ENCODE measurements around the gene RBFOX1. TPM values are rescaled to one million over a fixed set of nuclear protein-coding genes. Genes with fewer than 3 reads are reported as not detected.

RBFOX1 gene
- total RNA-seq, 1 experiment from 2014 or later = not detected

GRCh38 chr16:7561908-7562405 is 229.3 kb downstream of the RBFOX1 start:
- no peaks in the 10 kb centered on the region for H3K27me3 ChIP-seq (ENCODE audit: low read length)
- H3K9me3 ChIP-seq (ENCODE audit: low read length) = no peaks in the 10 kb centered on the region
- CTCF ChIA-PET = no interaction called here
- H3K4me2 ChIP-seq (ENCODE audit: low read length) = no peak overlapping the region
- POLR2A ChIA-PET (ENCODE audit: unreplicated experiment) = no interaction called here
- H3K9ac ChIP-seq (ENCODE audit: low read length) = no peak overlapping the region
- H3F3A ChIP-seq (ENCODE audit: low read length, unreplicated experiment) = no peaks in the 10 kb centered on the region
- TF ChIP-seq EZH2phosphoT487 (IDR thresholded peaks at IDR 0.05; ENCODE audit: borderline replicate concordance, low read length) = no peak
- no peak for TF ChIP-seq EZH2 (IDR thresholded peaks at IDR 0.05; ENCODE audit: low read length, unreplicated experiment)
- no peak for TF ChIP-seq CTCF (conservative IDR thresholded peaks at IDR 0.05; ENCODE audit: low read depth, low read length)
- no peak overlapping the region for H3K27ac ChIP-seq (ENCODE audit: low read length)
- no peaks in the 10 kb centered on the region for H3K4me1 ChIP-seq (ENCODE audit: insufficient read depth, low read length)
- ATAC-seq = no peak
- no peak overlapping the region for H3K4me3 ChIP-seq (ENCODE audit: low read length)
- intact Hi-C loops (cut with micrococcal nuclease) = no loop called here
- no peaks in the 10 kb centered on the region for H3K36me3 ChIP-seq (ENCODE audit: low read depth, low read length)
- H4K20me1 ChIP-seq (ENCODE audit: low read length) = no peaks in the 10 kb centered on the region
- BruUV-seq (replicated peaks) = no TSS peak
- H3K79me2 ChIP-seq (ENCODE audit: low read length) = no peaks in the 10 kb centered on the region
- no peaks in the 10 kb centered on the region for H3K9me2 ChIP-seq (replicated peaks; ENCODE audit: low read length)
- no peak for DNase-seq
- no peak overlapping the region for H2AFZ ChIP-seq (ENCODE audit: low read length)

GRCh38 chr16:7566360-7566759 is 233.7 kb downstream of the RBFOX1 start:
- no peak for TF ChIP-seq CTCF (conservative IDR thresholded peaks at IDR 0.05; ENCODE audit: low read depth, low read length)
- no peak for TF ChIP-seq EZH2phosphoT487 (IDR thresholded peaks at IDR 0.05; ENCODE audit: borderline replicate concordance, low read length)
- TF ChIP-seq EZH2 (IDR thresholded peaks at IDR 0.05; ENCODE audit: low read length, unreplicated experiment) = no peak

GRCh38 chr16:7571366-7571765 is 238.7 kb downstream of the RBFOX1 start:
- TF ChIP-seq CTCF (conservative IDR thresholded peaks at IDR 0.05; ENCODE audit: low read depth, low read length) (no peak), EZH2phosphoT487 (IDR thresholded peaks at IDR 0.05; ENCODE audit: borderline replicate concordance, low read length) (no peak), EZH2 (IDR thresholded peaks at IDR 0.05; ENCODE audit: low read length, unreplicated experiment) (no peak)
- Histone ChIP-seq H2AFZ (ENCODE audit: low read length) (no peak overlapping the region), H3K27ac (ENCODE audit: low read length) (no peak overlapping the region), H3K9ac (ENCODE audit: low read length) (no peak overlapping the region), H3K27me3 (ENCODE audit: low read length) (no peaks in the 10 kb centered on the region), H3K9me2 (replicated peaks; ENCODE audit: low read length) (no peaks in the 10 kb centered on the region), H3K79me2 (ENCODE audit: low read length) (no peaks in the 10 kb centered on the region), H3K9me3 (ENCODE audit: low read length) (no peaks in the 10 kb centered on the region), H3K36me3 (ENCODE audit: low read depth, low read length) (no peaks in the 10 kb centered on the region), H3F3A (ENCODE audit: low read length, unreplicated experiment) (no peaks in the 10 kb centered on the region), H3K4me3 (ENCODE audit: low read length) (no peak overlapping the region), H4K20me1 (ENCODE audit: low read length) (no peaks in the 10 kb centered on the region), H3K4me1 (ENCODE audit: insufficient read depth, low read length) (no peaks in the 10 kb centered on the region), H3K4me2 (ENCODE audit: low read length) (no peak overlapping the region)
- no peak for DNase-seq
- CTCF ChIA-PET = no interaction called here
- POLR2A ChIA-PET (ENCODE audit: unreplicated experiment) = no interaction called here
- no TSS peak for BruUV-seq (replicated peaks)
- no peak for ATAC-seq
- intact Hi-C loops (cut with micrococcal nuclease) = no loop called here

More at GRCh38 chr16:7566360-7566759, 233.7 kb downstream of the RBFOX1 start:
- Histone ChIP-seq H2AFZ (ENCODE audit: low read length) (no peak overlapping the region), H3K9ac (ENCODE audit: low read length) (no peak overlapping the region), H3K9me3 (ENCODE audit: low read length) (no peaks in the 10 kb centered on the region), H3K9me2 (replicated peaks; ENCODE audit: low read length) (no peaks in the 10 kb centered on the region), H3F3A (ENCODE audit: low read length, unreplicated experiment) (no peaks in the 10 kb centered on the region), H4K20me1 (ENCODE audit: low read length) (no peaks in the 10 kb centered on the region), H3K36me3 (ENCODE audit: low read depth, low read length) (no peaks in the 10 kb centered on the region), H3K4me3 (ENCODE audit: low read length) (no peak overlapping the region), H3K79me2 (ENCODE audit: low read length) (no peaks in the 10 kb centered on the region), H3K27ac (ENCODE audit: low read length) (no peak overlapping the region), H3K4me2 (ENCODE audit: low read length) (no peak overlapping the region), H3K4me1 (ENCODE audit: insufficient read depth, low read length) (no peaks in the 10 kb centered on the region), H3K27me3 (ENCODE audit: low read length) (no peaks in the 10 kb centered on the region)
- ChIA-PET POLR2A (ENCODE audit: unreplicated experiment) (no interaction called here), CTCF (no interaction called here)
- intact Hi-C loops (cut with micrococcal nuclease) = no loop called here
- no TSS peak for BruUV-seq (replicated peaks)
- DNase-seq (no peak), ATAC-seq (no peak)

Measured in PC-3 (cell line).